ENCODE data around the gene FAM174C.
"Not testable (repeated sequence)": the region's sequence is repeated elsewhere in the genome, so short reads cannot be mapped to it uniquely, and the experiment has no call there.

Gene FAM174C

GRCh38 chr19:1300744-1301490, 25.6 kb downstream of the FAM174C start:
- Histone ChIP-seq H4K20me1 (ENCODE audit: insufficient read depth, low read length) (no peaks in the 10 kb centered on the region), H3K9ac (ENCODE audit: low read length) (no peak overlapping the region), H3K9me3 (ENCODE audit: low read length) (no peaks in the 10 kb centered on the region), H2AFZ (ENCODE audit: low read length) (no peak overlapping the region), H3K27me3 (ENCODE audit: insufficient read depth, low read length) (no peaks in the 10 kb centered on the region), H3K36me3 (ENCODE audit: insufficient read depth, low read length) (no peaks in the 10 kb centered on the region), H3F3A (ENCODE audit: insufficient read depth, low read length) (no peaks in the 10 kb centered on the region), H3K4me3 (ENCODE audit: low read depth, low read length, poor library complexity, severe bottlenecking) (no peak overlapping the region), H3K4me1 (ENCODE audit: insufficient read depth, low read length, severe bottlenecking) (no peaks in the 10 kb centered on the region), H3K4me2 (ENCODE audit: low read length) (no peak overlapping the region), H3K9me2 (ENCODE audit: low read depth, low read length) (no peaks in the 10 kb centered on the region), H3K27ac (ENCODE audit: low read depth, low read length, poor library complexity, severe bottlenecking) (no peak overlapping the region), H3K79me2 (ENCODE audit: insufficient read depth, low read length) (no peaks in the 10 kb centered on the region)
- TF ChIP-seq CTCF (IDR thresholded peaks at IDR 0.05; ENCODE audit: low read length) (no peak), EZH2 (IDR thresholded peaks at IDR 0.05; ENCODE audit: borderline replicate concordance, low read length) (no peak)

- no peak overlapping the region for H3K4me2 ChIP-seq (ENCODE audit: low read length)
- no peaks in the 10 kb centered on the region for H3K36me3 ChIP-seq (ENCODE audit: insufficient read depth, low read length)
- no peak overlapping the region for H3K9ac ChIP-seq (ENCODE audit: low read length)
- no peak overlapping the region for H3K4me3 ChIP-seq (ENCODE audit: low read depth, low read length, poor library complexity, severe bottlenecking)
- no peaks in the 10 kb centered on the region for H3K27me3 ChIP-seq (ENCODE audit: insufficient read depth, low read length)
- H3K27ac ChIP-seq (ENCODE audit: low read depth, low read length, poor library complexity, severe bottlenecking): no peak overlapping the region
- H3K9me3 ChIP-seq (ENCODE audit: low read length): no peaks in the 10 kb centered on the region
- no peak overlapping the region for H2AFZ ChIP-seq (ENCODE audit: low read length)
- H3K79me2 ChIP-seq (ENCODE audit: insufficient read depth, low read length): no peaks in the 10 kb centered on the region
- TF ChIP-seq EZH2 (IDR thresholded peaks at IDR 0.05; ENCODE audit: borderline replicate concordance, low read length) (no peak), CTCF (IDR thresholded peaks at IDR 0.05; ENCODE audit: low read length) (no peak)
- H3K4me1 ChIP-seq (ENCODE audit: insufficient read depth, low read length, severe bottlenecking): no peaks in the 10 kb centered on the region
- H3K9me2 ChIP-seq (ENCODE audit: low read depth, low read length): no peaks in the 10 kb centered on the region
- H3F3A ChIP-seq (ENCODE audit: insufficient read depth, low read length): no peaks in the 10 kb centered on the region
- no peaks in the 10 kb centered on the region for H4K20me1 ChIP-seq (ENCODE audit: insufficient read depth, low read length)
These were observed 27.4 kb downstream of the FAM174C start for GRCh38 chr19:1302533-1303239.

- no peaks in the 10 kb centered on the region for H3K4me1 ChIP-seq (ENCODE audit: insufficient read depth, low read length, severe bottlenecking)
- no peaks in the 10 kb centered on the region for H3K36me3 ChIP-seq (ENCODE audit: insufficient read depth, low read length)
- no peak for TF ChIP-seq EZH2 (IDR thresholded peaks at IDR 0.05; ENCODE audit: borderline replicate concordance, low read length)
- TF ChIP-seq CTCF (IDR thresholded peaks at IDR 0.05; ENCODE audit: low read length): no peak
- H3K27ac ChIP-seq (ENCODE audit: low read depth, low read length, poor library complexity, severe bottlenecking): no peak overlapping the region
- H3K9me2 ChIP-seq (ENCODE audit: low read depth, low read length): no peaks in the 10 kb centered on the region
- H3K4me2 ChIP-seq (ENCODE audit: low read length): no peak overlapping the region
- H2AFZ ChIP-seq (ENCODE audit: low read length): no peak overlapping the region
- no peak overlapping the region for H3K9ac ChIP-seq (ENCODE audit: low read length)
- no peak overlapping the region for H3K4me3 ChIP-seq (ENCODE audit: low read depth, low read length, poor library complexity, severe bottlenecking)
- no peaks in the 10 kb centered on the region for H4K20me1 ChIP-seq (ENCODE audit: insufficient read depth, low read length)
- no peaks in the 10 kb centered on the region for H3F3A ChIP-seq (ENCODE audit: insufficient read depth, low read length)
- no peaks in the 10 kb centered on the region for H3K79me2 ChIP-seq (ENCODE audit: insufficient read depth, low read length)
- H3K9me3 ChIP-seq (ENCODE audit: low read length): no peaks in the 10 kb centered on the region
- H3K27me3 ChIP-seq (ENCODE audit: insufficient read depth, low read length): peaks cover 5% of the 10 kb centered on the region; the same call in 1 of the 2 replicates
These were observed 29.0 kb downstream of the FAM174C start for GRCh38 chr19:1304197-1304924.

- not testable (repeated sequence) for H3K4me3 ChIP-seq (ENCODE audit: low read depth, low read length, poor library complexity, severe bottlenecking); H4K20me1 ChIP-seq (ENCODE audit: insufficient read depth, low read length); H3K9ac ChIP-seq (ENCODE audit: low read length); H3F3A ChIP-seq (ENCODE audit: insufficient read depth, low read length); H3K9me3 ChIP-seq (ENCODE audit: low read length); H3K4me1 ChIP-seq (ENCODE audit: insufficient read depth, low read length, severe bottlenecking); H3K36me3 ChIP-seq (ENCODE audit: insufficient read depth, low read length); H3K27ac ChIP-seq (ENCODE audit: low read depth, low read length, poor library complexity, severe bottlenecking); H3K27me3 ChIP-seq (ENCODE audit: insufficient read depth, low read length); H3K9me2 ChIP-seq (ENCODE audit: low read depth, low read length); H2AFZ ChIP-seq (ENCODE audit: low read length); H3K4me2 ChIP-seq (ENCODE audit: low read length); H3K79me2 ChIP-seq (ENCODE audit: insufficient read depth, low read length)
These were observed 30.0 kb downstream of the FAM174C start for GRCh38 chr19:1305354-1305753.

Measured in OCI-LY1 (cell line).